H1 (cell line): ENCODE measurements around the gene CCNT1. TPM values are rescaled to one million over a fixed set of nuclear protein-coding genes. Genes with fewer than 3 reads are reported as not detected.

Experiments used
- ATF3 ChIP-seq: IDR thresholded peaks from 2 replicates; pipeline ENCODE4 v1.6.1; 2011; ENCODE audit warnings: low read depth, mild to moderate bottlenecking, low read length; ENCODE audit not compliant: insufficient read depth
- CBX5 ChIP-seq: fragments of 300-800, 300-1000 bp; sonication (generic); IDR thresholded peaks from 2 replicates; pipeline ENCODE4 v1.7.1; 2016; ENCODE audit warnings: antibody characterized with exemption, low read length, low read depth
- SIRT6 ChIP-seq: IDR thresholded peaks from one replicate; pipeline ENCODE4 v1.7.1; 2012; ENCODE audit warnings: low read length, inconsistent platforms
- SP1 ChIP-seq: IDR thresholded peaks from 2 replicates; pipeline ENCODE4 v1.6.1; 2011; ENCODE audit warnings: low read depth, low read length
- ZNF274 ChIP-seq: IDR thresholded peaks from 2 replicates; pipeline ENCODE4 v1.7.0; 2012; ENCODE audit warnings: low read length, borderline replicate concordance; ENCODE audit errors: extremely low read depth
- polyA plus RNA-seq, 7 experiments: library from polyadenylated mRNA; depleted of rRNA in 3 of 7; stranded (reverse) in 5 of 7; unstranded in 2 of 7; fragments of >200 nt in 5 of 7; fragments of 200-250 nt in 2 of 7; gene quantifications; 1 replicate in 5 of 7; 2 replicates in 1 of 7; 4 replicates in 1 of 7; pipeline versions ENCODE4 v1.2.1 to v1.2.3, GENCODE V29; 2011 to 2013; ENCODE audit warnings: missing spikeins in 2 of 7, mixed read lengths in 2 of 7
- total RNA-seq: library from RNA; stranded (reverse); fragmentation: NEBNext Ultra II Directional; extraction: Animal tissue kit (Norgen Biotek cat#: 25700); gene quantifications from 2 replicates; pipeline ENCODE4 v1.2.1, GENCODE V29; 2021

Gene CCNT1
- total and polyA plus RNA-seq, 2 of the 8 experiments (the other 6 are each of a cell fraction or from before 2014, with no cell fraction given): 13.2 to 45.9 TPM

DNA sequence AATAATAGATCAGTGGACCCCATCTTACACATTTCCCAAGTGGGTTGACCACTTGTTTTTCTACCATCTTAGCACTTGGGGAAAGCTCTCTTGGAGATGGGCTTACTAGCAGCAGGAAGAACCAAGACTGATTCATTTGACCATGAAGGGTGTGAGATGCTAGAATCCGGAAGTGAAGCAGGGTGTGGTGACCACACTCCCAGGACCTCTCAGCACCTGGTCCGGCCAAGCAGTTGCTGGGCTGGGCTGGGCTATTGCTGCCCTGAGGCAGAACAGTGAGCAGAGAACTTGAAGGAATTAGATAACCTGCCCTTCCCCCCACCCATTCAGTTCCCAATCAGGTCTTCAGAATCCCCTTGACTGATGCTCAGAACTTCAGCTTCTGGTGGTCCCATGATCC, 48.0 kb upstream of the CCNT1 start (continued):
- TF ChIP-seq ZNF274 (no peak), ATF3 (no peak), SP1 (no peak), SIRT6 (no peak), CBX5 (no peak)
- TF ChIP-seq, all 59 proteins: peak for 0
